Upper lobe of left lung (tissue), 4 donors: ENCODE measurements around the gene SEL1L3.

Experiments used
- EP300 ChIP-seq, 4 donors: sonication (generic); formaldehyde crosslinking; IDR thresholded peaks; one replicate each; pipeline ENCODE4 v1.5.1; 2017; ENCODE audit warnings: antibody characterized with exemption in 4 of 4, control low read depth in 2 of 4
- POLR2A ChIP-seq, 4 donors: fragments of 450-650 bp; IDR thresholded peaks; one replicate each; pipeline ENCODE4 v1.5.1; 2016 to 2017; ENCODE audit warnings: antibody characterized with exemption in 4 of 4, mild to moderate bottlenecking in 2 of 4

GRCh38 chr4:25837107-25837506 lies 25.7 kb downstream of the SEL1L3 start:
- TF ChIP-seq POLR2A (IDR thresholded peaks at IDR 0.05) (no peak), EP300 (IDR thresholded peaks at IDR 0.05) (no peak)
